GM12878 (cell line): ENCODE results near the gene XKR3. TPM values are rescaled to one million over a fixed set of nuclear protein-coding genes. Genes with fewer than 3 reads are reported as not detected.

Experiments used
- ATAC-seq: fragments of 200-7000 bp; cut with Tn5 transposase; 3 replicates; pipeline ENCODE4 v1.9.1; 2020; ENCODE audit warnings: mild to moderate bottlenecking, moderate library complexity
- BruUV-seq: library from RNA; stranded (reverse); fragments of 400-500 nt; replicated peaks from 2 replicates; lab custom pipeline; 2021; lab: Mats Ljungman, UMichigan
- CTCF ChIA-PET: fragments of 300-600 bp; sonication (Branson Sonifier 250); formaldehyde crosslinking; extraction: SDS; loops from one replicate; lab custom pipeline; 2021; ENCODE audit warnings: inconsistent platforms; lab: Yijun Ruan, JAX
- POLR2A ChIA-PET: fragments of 350-600 bp; formaldehyde crosslinking; extraction: SDS; loops from one replicate; lab custom pipeline; 2021; ENCODE audit warnings: inconsistent platforms; lab: Charles Lee
- RAD21 ChIA-PET: fragments of 300-600 bp; sonication (Branson Sonifier 250); formaldehyde crosslinking; loops from one replicate; lab custom pipeline; 2023; ENCODE audit warnings: antibody characterized with exemption; ENCODE audit not compliant: unreplicated experiment; lab: Charles Lee
- SMC1A ChIA-PET: fragments of 300-600 bp; sonication (Branson Sonifier 250); formaldehyde crosslinking; loops from one replicate; lab custom pipeline; 2023; ENCODE audit not compliant: unreplicated experiment, uncharacterized antibody; lab: Charles Lee
- DNase-seq: peaks from one replicate; pipeline ENCODE4 v3.0.0-alpha.2; 2011; ENCODE audit warnings: low read depth, low spot score
- FAIRE-seq: peaks from 3 replicates; lab custom pipeline; 2011; peaks lifted over from hg19 to GRCh38; lab: Jason Lieb, UNC
- H2AFZ ChIP-seq: 2 replicates; pipeline ENCODE4 v1.6.0; 2011; ENCODE audit warnings: low read depth, low read length, control low read depth; ENCODE audit not compliant: control insufficient read depth
- H3K27ac ChIP-seq: 2 replicates; pipeline ENCODE4 v1.5.1; 2011; ENCODE audit warnings: control low read depth; ENCODE audit not compliant: control insufficient read depth, insufficient read depth
- H3K27me3 ChIP-seq, 2 experiments: replicated peaks in 1 of 2; 2 replicates each; pipeline versions ENCODE4 v1.6.0 to v1.6.1; 2011; ENCODE audit warnings: low read length in 1 of 2; ENCODE audit not compliant: control insufficient read depth in 2 of 2, insufficient read depth in 2 of 2
- H3K36me3 ChIP-seq, 2 experiments: 2 replicates each; pipeline ENCODE4 v1.5.1; 2011; ENCODE audit warnings: low read length in 1 of 2; ENCODE audit not compliant: control insufficient read depth in 2 of 2, insufficient read depth in 2 of 2
- H3K4me1 ChIP-seq: 2 replicates; pipeline ENCODE4 v1.6.1; 2011; ENCODE audit warnings: mild to moderate bottlenecking, low read length, moderate library complexity, mixed read lengths; ENCODE audit not compliant: control insufficient read depth, insufficient read depth
- H3K4me2 ChIP-seq: 2 replicates; pipeline ENCODE4 v1.6.0; 2011; ENCODE audit warnings: control low read depth; ENCODE audit not compliant: control insufficient read depth, insufficient read depth
- H3K4me3 ChIP-seq: fragments of 200-600 bp; sonication (generic); 2 replicates; pipeline ENCODE4 v1.5.1; 2016
- H3K79me2 ChIP-seq: 2 replicates; pipeline ENCODE4 v1.6.0; 2011; ENCODE audit warnings: low read length; ENCODE audit not compliant: control insufficient read depth, insufficient read depth
- H3K9ac ChIP-seq: 2 replicates; pipeline ENCODE4 v1.8.0; 2011; ENCODE audit warnings: low read length, control low read depth, mixed read lengths; ENCODE audit not compliant: control insufficient read depth, insufficient read depth
- H3K9me3 ChIP-seq: replicated peaks from 3 replicates; pipeline ENCODE4 v1.5.1; 2011; ENCODE audit warnings: mild to moderate bottlenecking, low read length; ENCODE audit not compliant: control insufficient read depth, insufficient read depth
- H4K20me1 ChIP-seq: 2 replicates; pipeline ENCODE4 v1.6.0; 2011; ENCODE audit not compliant: control insufficient read depth, insufficient read depth
- BACH1 ChIP-seq: fragments of 450-650 bp; IDR thresholded peaks from 2 replicates; pipeline ENCODE4 v1.6.1; 2017; ENCODE audit warnings: mild to moderate bottlenecking, borderline replicate concordance
- BMI1 ChIP-seq: fragments of 450-650 bp; IDR thresholded peaks from 2 replicates; pipeline ENCODE4 v1.6.1; 2016; ENCODE audit warnings: mild to moderate bottlenecking, moderate library complexity, borderline replicate concordance
- BRCA1 ChIP-seq: IDR thresholded peaks from 2 replicates; pipeline ENCODE4 v1.6.1; 2011; ENCODE audit warnings: low read depth, low read length, improper control_type of control experiment
- CHD4 ChIP-seq: fragments of 200-600 bp; sonication (generic); IDR thresholded peaks from 2 replicates; pipeline ENCODE4 v1.6.1; 2016; ENCODE audit warnings: mild to moderate bottlenecking
- CREB1 ChIP-seq: IDR thresholded peaks from 2 replicates; pipeline ENCODE4 v1.6.1; 2012; ENCODE audit warnings: low read depth, mild to moderate bottlenecking, inconsistent platforms
- EGR1 ChIP-seq, 2 experiments: IDR thresholded peaks; 1 replicate in 1 of 2; 2 replicates in 1 of 2; pipeline ENCODE4 v1.6.1; 2011 to 2012; ENCODE audit warnings: low read depth in 2 of 2, low read length in 2 of 2, borderline replicate concordance in 1 of 2, mild to moderate bottlenecking in 1 of 2, moderate library complexity in 1 of 2
- HDAC6 ChIP-seq: fragments of 200-600 bp; sonication (generic); IDR thresholded peaks from one replicate; pipeline ENCODE4 v1.8.0; 2017; ENCODE audit warnings: antibody characterized with exemption; ENCODE audit not compliant: unreplicated experiment
- NFIC ChIP-seq: IDR thresholded peaks from 2 replicates; pipeline ENCODE4 v1.6.1; 2012; ENCODE audit warnings: low read depth, mild to moderate bottlenecking, inconsistent platforms, low read length, moderate library complexity
- NR2C2 ChIP-seq: IDR thresholded peaks from 2 replicates; pipeline ENCODE4 v1.6.1; 2011; ENCODE audit warnings: borderline replicate concordance, low read depth; ENCODE audit not compliant: control insufficient read depth, insufficient read length
- PAX5 ChIP-seq: IDR thresholded peaks from 2 replicates; pipeline ENCODE4 v1.6.1; 2011; ENCODE audit warnings: low read depth, low read length, borderline replicate concordance
- RCOR1 ChIP-seq: conservative IDR thresholded peaks from 2 replicates; pipeline ENCODE4 v1.6.1; 2012; ENCODE audit warnings: low read depth, low read length, improper control_type of control experiment
- SIN3A ChIP-seq: IDR thresholded peaks from 2 replicates; pipeline ENCODE4 v1.6.1; 2012; ENCODE audit warnings: low read depth, low read length, improper control_type of control experiment
- SMAD1 ChIP-seq: fragments of 450-650 bp; IDR thresholded peaks from 2 replicates; pipeline ENCODE4 v1.6.1; 2018; ENCODE audit warnings: mild to moderate bottlenecking, low read depth; ENCODE audit not compliant: partially characterized antibody
- SMC3 ChIP-seq: IDR thresholded peaks from 2 replicates; pipeline ENCODE4 v1.6.1; 2011; ENCODE audit warnings: low read length, improper control_type of control experiment, borderline replicate concordance
- SP1 ChIP-seq: IDR thresholded peaks from one replicate; pipeline ENCODE4 v1.6.1; 2011; ENCODE audit warnings: low read depth, low read length
- SUPT20H ChIP-seq: IDR thresholded peaks from 2 replicates; pipeline ENCODE4 v1.6.1; 2011; ENCODE audit warnings: low read depth, mild to moderate bottlenecking, low read length, moderate library complexity, borderline replicate concordance; ENCODE audit not compliant: control insufficient read depth
- TBL1XR1 ChIP-seq: IDR thresholded peaks from 2 replicates; pipeline ENCODE4 v1.6.1; 2012; ENCODE audit warnings: low read depth, low read length, improper control_type of control experiment
- ZNF384 ChIP-seq: IDR thresholded peaks from 2 replicates; pipeline ENCODE4 v1.6.1; 2012; ENCODE audit warnings: low read depth, mild to moderate bottlenecking, low read length, improper control_type of control experiment, borderline replicate concordance
- WGBS: methylation state at CpG from one replicate; pipeline ENCODE4 v1.1.6; 2016; ENCODE audit warnings: low lambda C conversion rate; ENCODE audit not compliant: insufficient replicate concordance, insufficient coverage; ENCODE audit errors: missing lambda C conversion rate; 5-methylcytosine and 5-hydroxymethylcytosine counted together
- in situ Hi-C: fragments of 300-500 bp; cut with MboI; formaldehyde crosslinking; loops from 9 replicates; pipeline ENCODE4 v1.14.3; 2018; ENCODE audit warnings: mixed read lengths
- intact Hi-C: fragments of 100-400 bp; cut with micrococcal nuclease; formaldehyde crosslinking; loops from one replicate; pipeline ENCODE4 v1.14.2; 2022; ENCODE audit not compliant: unreplicated experiment
- polyA plus RNA-seq, 11 experiments: library from polyadenylated mRNA; depleted of rRNA in 4 of 11; unstranded in 6 of 11; stranded (reverse) in 5 of 11; fragments of >200 nt; fragmentation: Nextera tagmentation in 4 of 11; fragmentation: Illumina TruSeq in 1 of 11; extraction: Ambion mirVana in 4 of 11; extraction: Trizol in 1 of 11; gene quantifications; 1 replicate in 1 of 11; 2 replicates in 10 of 11; pipeline versions ENCODE4 v1.2.1 to v1.2.3, GENCODE V29; 2011 to 2016; ENCODE audit warnings: inconsistent platforms in 2 of 11, missing spikeins in 2 of 11, low read depth in 1 of 11
- total RNA-seq, 4 experiments: library from RNA; depleted of rRNA in 3 of 4; stranded (reverse); fragments of >200 nt in 3 of 4; fragmentation: Illumina TruSeq in 1 of 4; extraction: Trizol in 1 of 4; gene quantifications; 2 replicates each; pipeline versions ENCODE4 v1.2.1 to v1.2.3, GENCODE V29; 2013 to 2021
- TF ChIP-seq, protein P1 (sequence below), 3 experiments: IDR thresholded peaks in 2 of 3; conservative IDR thresholded peaks in 1 of 3; 2 replicates each; pipeline ENCODE4 v1.5.1; 2011; ENCODE audit warnings: low read depth in 3 of 3, low read length in 3 of 3, mild to moderate bottlenecking in 3 of 3, control low read depth in 2 of 3, moderate library complexity in 2 of 3, inconsistent platforms in 1 of 3, mixed read lengths in 1 of 3; ENCODE audit not compliant: control insufficient read depth in 2 of 3, insufficient read depth in 1 of 3; ENCODE audit errors: extremely low read depth in 1 of 3
- TF ChIP-seq, protein P2 (sequence below): fragments of 450-650 bp; IDR thresholded peaks from 2 replicates; pipeline ENCODE4 v1.6.1; 2016; ENCODE audit warnings: mild to moderate bottlenecking
- TF ChIP-seq, protein P3 (sequence below): fragments of 450-650 bp; IDR thresholded peaks from 2 replicates; pipeline ENCODE4 v1.6.1; 2017; ENCODE audit warnings: mild to moderate bottlenecking, low read depth, inconsistent platforms; ENCODE audit not compliant: poor library complexity, severe bottlenecking

XKR3 gene
- total and polyA plus RNA-seq, 10 of the 15 experiments (the other 5 are each of a cell fraction or from before 2014, with no cell fraction given): 0.09 to 0.14 TPM; not detected in 8

DNA sequence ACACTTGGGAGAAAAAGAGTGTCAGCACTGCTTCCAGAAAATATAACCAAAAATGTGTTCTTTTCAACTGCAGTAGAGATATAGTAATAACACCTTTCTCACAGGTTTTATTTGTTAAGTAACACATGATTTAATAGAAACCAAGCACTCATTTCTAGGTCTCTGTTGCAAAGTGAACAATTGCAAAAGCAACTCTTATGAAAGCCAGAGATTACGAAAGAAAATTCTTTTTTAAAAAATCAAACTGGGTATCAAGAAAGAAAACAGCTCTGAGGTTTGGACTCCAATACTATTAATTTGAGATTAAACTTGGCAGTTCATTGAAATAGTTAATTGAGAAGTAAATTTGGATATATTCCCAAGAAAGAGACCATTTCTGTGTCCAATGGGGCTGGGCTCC is 9.8 kb upstream of the XKR3 start (continued):
- no peak for TF ChIP-seq SMAD1
- no peak for TF ChIP-seq NR2C2
- no peak for TF ChIP-seq CHD4
- TF ChIP-seq, protein P1, sequence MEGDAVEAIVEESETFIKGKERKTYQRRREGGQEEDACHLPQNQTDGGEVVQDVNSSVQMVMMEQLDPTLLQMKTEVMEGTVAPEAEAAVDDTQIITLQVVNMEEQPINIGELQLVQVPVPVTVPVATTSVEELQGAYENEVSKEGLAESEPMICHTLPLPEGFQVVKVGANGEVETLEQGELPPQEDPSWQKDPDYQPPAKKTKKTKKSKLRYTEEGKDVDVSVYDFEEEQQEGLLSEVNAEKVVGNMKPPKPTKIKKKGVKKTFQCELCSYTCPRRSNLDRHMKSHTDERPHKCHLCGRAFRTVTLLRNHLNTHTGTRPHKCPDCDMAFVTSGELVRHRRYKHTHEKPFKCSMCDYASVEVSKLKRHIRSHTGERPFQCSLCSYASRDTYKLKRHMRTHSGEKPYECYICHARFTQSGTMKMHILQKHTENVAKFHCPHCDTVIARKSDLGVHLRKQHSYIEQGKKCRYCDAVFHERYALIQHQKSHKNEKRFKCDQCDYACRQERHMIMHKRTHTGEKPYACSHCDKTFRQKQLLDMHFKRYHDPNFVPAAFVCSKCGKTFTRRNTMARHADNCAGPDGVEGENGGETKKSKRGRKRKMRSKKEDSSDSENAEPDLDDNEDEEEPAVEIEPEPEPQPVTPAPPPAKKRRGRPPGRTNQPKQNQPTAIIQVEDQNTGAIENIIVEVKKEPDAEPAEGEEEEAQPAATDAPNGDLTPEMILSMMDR (IDR thresholded peaks at IDR 0.05 in 2 of 3, conservative IDR thresholded peaks at IDR 0.05 in 1 of 3; ENCODE audit: control insufficient read depth in 2 of 3, extremely low read depth in 1 of 3, insufficient read depth in 1 of 3, low read depth in 3 of 3, low read length in 3 of 3): no peak
- no peak for TF ChIP-seq BRCA1
- TF ChIP-seq BACH1: no peak
- no peak for TF ChIP-seq CREB1
- no peak for TF ChIP-seq ZNF384
- TF ChIP-seq RCOR1: no peak
- no peak for TF ChIP-seq TBL1XR1

DNA sequence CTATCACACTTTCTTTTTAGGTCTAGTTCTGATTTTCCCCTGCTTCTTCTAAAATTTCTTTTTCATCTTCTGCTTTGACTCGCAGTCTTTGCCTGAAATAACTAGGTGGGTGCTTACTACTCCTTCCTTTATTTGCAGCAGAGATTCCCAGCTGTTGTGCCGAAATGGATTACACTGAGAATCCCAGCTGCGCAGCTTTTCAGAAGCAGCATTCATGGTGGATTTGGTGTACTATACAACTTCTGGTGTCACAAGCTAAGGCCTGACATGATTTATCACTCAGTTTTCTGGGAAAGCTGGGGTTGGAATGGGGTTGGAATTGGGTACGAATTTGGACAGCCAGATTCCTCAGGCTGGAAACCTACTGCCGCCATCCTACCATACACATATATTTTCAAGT is 6.0 kb upstream of the XKR3 start:
- Histone ChIP-seq H3K9ac (no peak overlapping the region), H3K4me3 (no peak overlapping the region), H3K36me3 (no peaks in the 10 kb centered on the region), H3K79me2 (no peaks in the 10 kb centered on the region), H3K4me1 (no peaks in the 10 kb centered on the region), H3K9me3 (no peaks in the 10 kb centered on the region), H3K4me2 (no peak overlapping the region), H3K27me3 (no peaks in the 10 kb centered on the region), H4K20me1 (no peaks in the 10 kb centered on the region), H2AFZ (no peak overlapping the region), H3K27ac (no peak overlapping the region)
- in situ Hi-C loops (no loop called here), intact Hi-C loops (no loop called here)
- SMC1A ChIA-PET: no interaction called here
- POLR2A ChIA-PET: no interaction called here
- 51% methylated on average over 5 of the region's 5 CpGs for WGBS
- CTCF ChIA-PET: no interaction called here
- BruUV-seq: no TSS peak
- RAD21 ChIA-PET: no interaction called here
- DNase-seq: no peak
- ATAC-seq: no peak
- FAIRE-seq: no peak
- TF ChIP-seq SUPT20H (no peak), BMI1 (no peak), SP1 (no peak), EGR1 (IDR thresholded peaks at IDR 0.05; ENCODE audit: borderline replicate concordance in 1 of 2, low read depth in 2 of 2, low read length in 2 of 2) (no peak), SMC3 (no peak), HDAC6 (no peak), SIN3A (no peak), NFIC (no peak), PAX5 (no peak)
- TF ChIP-seq, protein P2, sequence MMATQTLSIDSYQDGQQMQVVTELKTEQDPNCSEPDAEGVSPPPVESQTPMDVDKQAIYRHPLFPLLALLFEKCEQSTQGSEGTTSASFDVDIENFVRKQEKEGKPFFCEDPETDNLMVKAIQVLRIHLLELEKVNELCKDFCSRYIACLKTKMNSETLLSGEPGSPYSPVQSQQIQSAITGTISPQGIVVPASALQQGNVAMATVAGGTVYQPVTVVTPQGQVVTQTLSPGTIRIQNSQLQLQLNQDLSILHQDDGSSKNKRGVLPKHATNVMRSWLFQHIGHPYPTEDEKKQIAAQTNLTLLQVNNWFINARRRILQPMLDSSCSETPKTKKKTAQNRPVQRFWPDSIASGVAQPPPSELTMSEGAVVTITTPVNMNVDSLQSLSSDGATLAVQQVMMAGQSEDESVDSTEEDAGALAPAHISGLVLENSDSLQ: no peak
- TF ChIP-seq, protein P3, sequence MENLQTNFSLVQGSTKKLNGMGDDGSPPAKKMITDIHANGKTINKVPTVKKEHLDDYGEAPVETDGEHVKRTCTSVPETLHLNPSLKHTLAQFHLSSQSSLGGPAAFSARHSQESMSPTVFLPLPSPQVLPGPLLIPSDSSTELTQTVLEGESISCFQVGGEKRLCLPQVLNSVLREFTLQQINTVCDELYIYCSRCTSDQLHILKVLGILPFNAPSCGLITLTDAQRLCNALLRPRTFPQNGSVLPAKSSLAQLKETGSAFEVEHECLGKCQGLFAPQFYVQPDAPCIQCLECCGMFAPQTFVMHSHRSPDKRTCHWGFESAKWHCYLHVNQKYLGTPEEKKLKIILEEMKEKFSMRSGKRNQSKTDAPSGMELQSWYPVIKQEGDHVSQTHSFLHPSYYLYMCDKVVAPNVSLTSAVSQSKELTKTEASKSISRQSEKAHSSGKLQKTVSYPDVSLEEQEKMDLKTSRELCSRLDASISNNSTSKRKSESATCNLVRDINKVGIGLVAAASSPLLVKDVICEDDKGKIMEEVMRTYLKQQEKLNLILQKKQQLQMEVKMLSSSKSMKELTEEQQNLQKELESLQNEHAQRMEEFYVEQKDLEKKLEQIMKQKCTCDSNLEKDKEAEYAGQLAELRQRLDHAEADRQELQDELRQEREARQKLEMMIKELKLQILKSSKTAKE: no peak
